Endothelial cell of umbilical vein (primary cell): ENCODE data around the gene SFXN4. TPM values are rescaled to one million over a fixed set of nuclear protein-coding genes. Genes with fewer than 3 reads are reported as not detected.

Source experiments
- BruUV-seq: library from RNA; stranded (reverse); fragments of 400-500 nt; replicated peaks from 2 replicates; lab custom pipeline; 2021; lab: Mats Ljungman, UMichigan
- CTCF ChIA-PET: fragments of 300-600, 350-600 bp; sonication (Branson Sonifier 250); formaldehyde crosslinking; loops from one replicate; lab custom pipeline; 2021; ENCODE audit warnings: antibody characterized with exemption, inconsistent platforms; lab: Charles Lee
- POLR2A ChIA-PET: fragments of 300-600, 350-600 bp; sonication (Branson Sonifier 250); formaldehyde crosslinking; loops from one replicate; lab custom pipeline; 2021; ENCODE audit warnings: antibody characterized with exemption, inconsistent platforms; lab: Charles Lee
- DNase-seq: peaks from one replicate; pipeline ENCODE4 v3.0.0-alpha.2; 2011; ENCODE audit warnings: low read depth, low spot score
- FAIRE-seq: peaks from 2 replicates; lab custom pipeline; 2011; peaks lifted over from hg19 to GRCh38; lab: Jason Lieb, UNC
- H2AFZ ChIP-seq: 2 replicates; pipeline ENCODE4 v1.6.0; 2012; ENCODE audit warnings: low read depth, low read length, control low read depth, inconsistent platforms
- H3K27ac ChIP-seq: 2 replicates; pipeline ENCODE4 v1.5.1; 2011; ENCODE audit warnings: low read depth, mild to moderate bottlenecking, control low read depth, low read length, moderate library complexity; ENCODE audit not compliant: insufficient read depth
- H3K27me3 ChIP-seq, 2 experiments: 2 replicates each; pipeline versions ENCODE4 v1.6.0 to v1.6.1; 2011; ENCODE audit warnings: low read length in 2 of 2, mixed read lengths in 1 of 2; ENCODE audit not compliant: control insufficient read depth in 2 of 2, insufficient read depth in 2 of 2
- H3K36me3 ChIP-seq, 2 experiments: 2 replicates in 1 of 2; 3 replicates in 1 of 2; pipeline ENCODE4 v1.5.1; 2011; ENCODE audit warnings: low read length in 2 of 2, mild to moderate bottlenecking in 1 of 2, moderate library complexity in 1 of 2; ENCODE audit not compliant: control insufficient read depth in 2 of 2, insufficient read depth in 2 of 2; ENCODE audit errors: extremely low read depth in 1 of 2
- H3K4me1 ChIP-seq: 3 replicates; pipeline ENCODE4 v1.5.1; 2011; ENCODE audit warnings: mild to moderate bottlenecking, low read length; ENCODE audit not compliant: control insufficient read depth, insufficient read depth; ENCODE audit errors: extremely low read depth
- H3K4me2 ChIP-seq: 2 replicates; pipeline ENCODE4 v1.6.1; 2011; ENCODE audit warnings: low read length, control low read depth, mixed read lengths; ENCODE audit not compliant: insufficient read depth
- H3K4me3 ChIP-seq, 3 experiments: fragments of 200-600 bp in 1 of 3; sonication (generic), shearing (Covaris generic) in 1 of 3; replicated peaks in 1 of 3; 2 replicates each; pipeline ENCODE4 v1.5.1; 2011 to 2016; ENCODE audit warnings: control low read depth in 3 of 3, low read length in 3 of 3, mild to moderate bottlenecking in 2 of 3, inconsistent platforms in 1 of 3, low read depth in 1 of 3, moderate library complexity in 1 of 3; ENCODE audit not compliant: insufficient read depth in 1 of 3
- H3K79me2 ChIP-seq: 2 replicates; pipeline ENCODE4 v1.6.0; 2012; ENCODE audit warnings: low read length, inconsistent platforms; ENCODE audit not compliant: control insufficient read depth, insufficient read depth
- H3K9ac ChIP-seq: replicated peaks from 2 replicates; pipeline ENCODE3; 2011; ENCODE audit warnings: low read length, control low read depth; ENCODE audit not compliant: insufficient read depth; ENCODE audit errors: extremely low read depth
- H3K9me1 ChIP-seq: replicated peaks from 3 replicates; pipeline ENCODE4 v1.6.0; 2011; ENCODE audit warnings: mild to moderate bottlenecking, low read length; ENCODE audit not compliant: control insufficient read depth, insufficient read depth; ENCODE audit errors: extremely low read depth
- H3K9me3 ChIP-seq: replicated peaks from 2 replicates; pipeline ENCODE4 v1.5.1; 2012; ENCODE audit warnings: low read length, inconsistent platforms; ENCODE audit not compliant: control insufficient read depth, insufficient read depth
- H4K20me1 ChIP-seq: replicated peaks from 2 replicates; pipeline ENCODE3; 2011; ENCODE audit warnings: mild to moderate bottlenecking, low read length; ENCODE audit not compliant: control insufficient read depth, insufficient read depth; ENCODE audit errors: extremely low read depth
- CTCF ChIP-seq, 2 donors: IDR thresholded peaks; 1 replicate in 1 of 2; 2 replicates in 1 of 2; pipeline ENCODE4 v1.5.1; 2011; ENCODE audit warnings: low read length in 2 of 2, mild to moderate bottlenecking in 2 of 2, moderate library complexity in 2 of 2, control low read depth in 1 of 2, inconsistent platforms in 1 of 2, low read depth in 1 of 2; ENCODE audit not compliant: insufficient read depth in 1 of 2; ENCODE audit errors: extremely low read depth in 1 of 2
- JUN ChIP-seq: IDR thresholded peaks from 2 replicates; pipeline ENCODE4 v1.6.1; 2011; ENCODE audit warnings: borderline replicate concordance, low read depth; ENCODE audit not compliant: insufficient read length, insufficient read depth
- POLR2AphosphoS5 ChIP-seq: IDR thresholded peaks from 2 replicates; pipeline ENCODE4 v1.6.1; 2012; ENCODE audit warnings: low read depth, mild to moderate bottlenecking, control low read depth, low read length, moderate library complexity; ENCODE audit not compliant: insufficient read depth
- dilution Hi-C: fragments of 300-500 bp; cut with MboI; formaldehyde crosslinking; loops from one replicate; pipeline ENCODE4 v1.15.0; 2019; ENCODE audit warnings: low sequenced_read_pairs; ENCODE audit not compliant: extremely low pct_ligation_motif_present
- intact Hi-C: fragments of 100-400 bp; cut with micrococcal nuclease; formaldehyde crosslinking; loops from one replicate; pipeline ENCODE4 v1.10.0; 2022
- polyA plus RNA-seq, 4 experiments: library from polyadenylated mRNA; depleted of rRNA in 3 of 4; stranded (reverse) in 3 of 4; unstranded in 1 of 4; fragments of >200 nt; gene quantifications; 2 replicates each; pipeline versions ENCODE4 v1.2.1 to v1.2.3, GENCODE V29; 2011 to 2012; ENCODE audit warnings: missing spikeins in 1 of 4
- total RNA-seq: library from RNA; stranded (reverse); gene quantifications from 2 replicates; pipeline ENCODE4 v1.2.3, GENCODE V29; 2021

SFXN4 gene
- total and polyA plus RNA-seq, 2 donors (not counting 3 experiments of a cell fraction or from before 2014, with no cell fraction given): 11.1 to 14.5 TPM

GRCh38 chr10:119139464-119140067, 25.9 kb downstream of the SFXN4 start:
- dilution Hi-C loops: no loop called here
- no peaks in the 10 kb centered on the region for H3K27me3 ChIP-seq
- H3K27ac ChIP-seq: no peak overlapping the region
- intact Hi-C loops: loop anchor here (1.0 to 5.0 kb wide), 4 partner anchors 59 to 463 kb away; no protein-coding TSS in a partner anchor
- no peaks in the 10 kb centered on the region for H3K36me3 ChIP-seq
- H3K4me1 ChIP-seq: peaks cover 3% of the 10 kb centered on the region
- DNase-seq: peak; percentile 37
- POLR2A ChIA-PET: no interaction called here
- no peak overlapping the region for H3K4me3 ChIP-seq
- CTCF ChIA-PET: interaction anchor here (0.6 to 1.8 kb wide), 7 partner anchors 8 to 463 kb away, joined by 3 to 8 read pairs (median 4); no protein-coding TSS in a partner anchor
- no peak overlapping the region for H3K4me2 ChIP-seq
- peak; percentile 50 to 75 for TF ChIP-seq CTCF (IDR thresholded peaks at IDR 0.05; ENCODE audit: extremely low read depth in 1 of 2, insufficient read depth in 1 of 2, low read depth in 1 of 2, low read length in 2 of 2)
- peak; percentile 35 for TF ChIP-seq POLR2AphosphoS5
- no peak for TF ChIP-seq JUN
- no peaks in the 10 kb centered on the region for H3K79me2 ChIP-seq
- H4K20me1 ChIP-seq: no peaks in the 10 kb centered on the region
- no peak overlapping the region for H2AFZ ChIP-seq
- H3K9ac ChIP-seq: no peak overlapping the region
- FAIRE-seq: no peak
- BruUV-seq: no TSS peak
- H3K9me3 ChIP-seq: no peaks in the 10 kb centered on the region
- H3K9me1 ChIP-seq: no peaks in the 10 kb centered on the region
